ENCODE measurements around the gene MAST4. TPM values are rescaled to one million over a fixed set of nuclear protein-coding genes. Genes with fewer than 3 reads are reported as not detected.

MAST4 gene
- polyA plus RNA-seq, 1 experiment: 4.0 TPM

DNA sequence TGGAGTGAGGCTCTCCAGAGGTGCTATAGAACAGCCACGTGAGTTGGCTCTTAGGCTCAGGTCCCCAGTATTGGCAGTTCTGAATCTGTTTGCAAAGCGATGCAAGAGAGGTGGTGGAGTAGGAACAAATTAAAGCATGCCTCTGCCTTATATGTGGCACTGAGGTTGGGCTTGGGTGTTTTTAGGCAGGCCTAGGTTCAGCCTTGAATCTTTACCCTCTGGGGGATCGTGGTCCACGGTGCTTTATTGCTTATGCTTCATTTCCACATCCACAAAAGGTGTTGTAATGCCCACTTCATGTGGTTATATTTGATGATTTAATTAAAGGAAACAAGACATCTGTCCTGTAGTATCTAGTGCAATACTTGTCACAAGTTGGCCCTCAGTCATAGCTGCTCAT lies 544.2 kb downstream of the MAST4 start:
- no peak for DNase-seq (ENCODE audit: low read depth)
- CTCF ChIA-PET: interaction anchor here (1.2 kb wide), 1 partner anchor 11 kb away, joined by 3 read pairs; no protein-coding TSS in a partner anchor

DNA sequence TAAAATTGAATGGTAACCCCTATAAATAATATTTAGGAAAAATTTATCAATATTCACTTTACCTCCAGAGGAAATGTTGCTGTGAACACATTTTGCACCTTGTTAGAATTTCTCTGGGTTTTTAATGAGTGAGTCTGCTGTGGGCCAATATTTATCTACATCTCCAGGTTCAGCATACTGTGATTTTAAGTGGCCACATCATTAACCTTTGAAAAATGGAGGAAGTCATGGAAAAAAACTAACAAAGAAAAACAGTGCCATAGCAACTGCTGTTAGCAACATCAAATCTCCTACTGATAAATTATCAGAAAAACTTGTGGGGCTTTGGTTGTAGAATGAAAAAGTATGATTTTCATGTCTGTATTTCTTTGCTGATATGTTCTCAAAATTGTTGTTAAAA lies 545.5 kb downstream of the MAST4 start:
- ChIA-PET POLR2A (no interaction called here), CTCF (no interaction called here)
- Histone ChIP-seq H3K36me3 (ENCODE audit: control insufficient read depth, insufficient read depth, low read length) (peaks cover 5% of the 10 kb centered on the region), H3K4me3 (ENCODE audit: low read depth, low read length) (no peak overlapping the region), H3K27me3 (ENCODE audit: control insufficient read depth, insufficient read depth, low read length) (no peaks in the 10 kb centered on the region)
- no peak for DNase-seq (ENCODE audit: low read depth)
- TF ChIP-seq, protein P1, sequence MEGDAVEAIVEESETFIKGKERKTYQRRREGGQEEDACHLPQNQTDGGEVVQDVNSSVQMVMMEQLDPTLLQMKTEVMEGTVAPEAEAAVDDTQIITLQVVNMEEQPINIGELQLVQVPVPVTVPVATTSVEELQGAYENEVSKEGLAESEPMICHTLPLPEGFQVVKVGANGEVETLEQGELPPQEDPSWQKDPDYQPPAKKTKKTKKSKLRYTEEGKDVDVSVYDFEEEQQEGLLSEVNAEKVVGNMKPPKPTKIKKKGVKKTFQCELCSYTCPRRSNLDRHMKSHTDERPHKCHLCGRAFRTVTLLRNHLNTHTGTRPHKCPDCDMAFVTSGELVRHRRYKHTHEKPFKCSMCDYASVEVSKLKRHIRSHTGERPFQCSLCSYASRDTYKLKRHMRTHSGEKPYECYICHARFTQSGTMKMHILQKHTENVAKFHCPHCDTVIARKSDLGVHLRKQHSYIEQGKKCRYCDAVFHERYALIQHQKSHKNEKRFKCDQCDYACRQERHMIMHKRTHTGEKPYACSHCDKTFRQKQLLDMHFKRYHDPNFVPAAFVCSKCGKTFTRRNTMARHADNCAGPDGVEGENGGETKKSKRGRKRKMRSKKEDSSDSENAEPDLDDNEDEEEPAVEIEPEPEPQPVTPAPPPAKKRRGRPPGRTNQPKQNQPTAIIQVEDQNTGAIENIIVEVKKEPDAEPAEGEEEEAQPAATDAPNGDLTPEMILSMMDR (IDR thresholded peaks at IDR 0.05; ENCODE audit: insufficient read depth, low read depth, low read length): no peak

More for the DNA sequence above, 544.2 kb downstream of the MAST4 start:
- POLR2A ChIA-PET: no interaction called here
- Histone ChIP-seq H3K4me3 (ENCODE audit: low read depth, low read length) (no peak overlapping the region), H3K36me3 (ENCODE audit: control insufficient read depth, insufficient read depth, low read length) (peaks cover 3% of the 10 kb centered on the region), H3K27me3 (ENCODE audit: control insufficient read depth, insufficient read depth, low read length) (no peaks in the 10 kb centered on the region)
- TF ChIP-seq, protein P1 (IDR thresholded peaks at IDR 0.05; ENCODE audit: insufficient read depth, low read depth, low read length): no peak

DNA sequence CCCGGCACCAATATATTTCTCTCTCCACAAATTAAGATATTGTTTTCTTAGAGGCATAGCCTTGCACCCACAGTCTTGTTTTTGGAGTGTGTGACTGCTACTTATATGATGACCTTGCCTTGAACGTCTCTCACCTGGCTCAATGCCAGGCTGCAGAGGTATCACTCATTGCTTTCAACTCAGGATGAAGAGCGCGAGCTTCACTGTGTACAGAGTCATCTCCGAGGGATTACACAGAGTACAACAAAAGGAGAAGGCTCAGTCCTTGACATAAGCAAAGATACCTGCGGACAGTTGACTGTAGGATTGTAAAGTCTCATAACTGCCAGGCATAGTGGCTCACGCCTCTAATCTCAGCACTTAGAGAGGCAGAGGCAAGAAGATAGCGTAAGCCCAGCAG lies 546.6 kb downstream of the MAST4 start:
- DNase-seq (ENCODE audit: low read depth): no peak
- TF ChIP-seq, protein P1 (IDR thresholded peaks at IDR 0.05; ENCODE audit: insufficient read depth, low read depth, low read length): no peak
- Histone ChIP-seq H3K27me3 (ENCODE audit: control insufficient read depth, insufficient read depth, low read length) (no peaks in the 10 kb centered on the region), H3K36me3 (ENCODE audit: control insufficient read depth, insufficient read depth, low read length) (peaks cover 5% of the 10 kb centered on the region), H3K4me3 (ENCODE audit: low read depth, low read length) (no peak overlapping the region)
- ChIA-PET POLR2A (no interaction called here), CTCF (interaction anchor here (0.9 to 1.3 kb wide), 3 partner anchors 153 to 328 kb away, joined by 3 to 4 read pairs (median 3); no protein-coding TSS in a partner anchor)

DNA sequence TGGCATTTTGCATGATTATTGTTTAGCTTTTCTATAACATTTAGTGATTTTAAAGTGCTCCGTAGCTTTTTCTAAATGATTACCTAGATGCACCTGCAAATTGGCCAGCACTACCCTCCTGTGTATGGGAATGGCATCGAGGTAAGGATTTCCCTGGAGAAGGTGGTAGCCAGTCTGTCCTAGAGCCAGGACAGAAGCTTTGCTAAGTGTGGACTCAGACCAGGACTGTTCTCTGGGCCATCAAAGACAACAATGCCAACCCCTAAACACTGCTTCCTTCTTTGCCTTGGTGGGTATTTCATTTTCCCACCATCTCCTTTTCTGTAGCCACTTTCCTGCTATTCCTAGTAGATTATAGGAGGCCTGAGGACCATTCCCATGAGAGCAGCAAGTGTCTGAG lies 547.4 kb downstream of the MAST4 start:
- H3K36me3 ChIP-seq (ENCODE audit: control insufficient read depth, insufficient read depth, low read length): peaks cover 5% of the 10 kb centered on the region
- H3K27me3 ChIP-seq (ENCODE audit: control insufficient read depth, insufficient read depth, low read length): no peaks in the 10 kb centered on the region
- ChIA-PET POLR2A (no interaction called here), CTCF (interaction anchor here (0.6 to 1.3 kb wide), 4 partner anchors 24 to 329 kb away, joined by 3 to 4 read pairs (median 4); no protein-coding TSS in a partner anchor)
- TF ChIP-seq, protein P1 (IDR thresholded peaks at IDR 0.05; ENCODE audit: insufficient read depth, low read depth, low read length): no peak
- DNase-seq (ENCODE audit: low read depth): no peak
- H3K4me3 ChIP-seq (ENCODE audit: low read depth, low read length): no peak overlapping the region

DNA sequence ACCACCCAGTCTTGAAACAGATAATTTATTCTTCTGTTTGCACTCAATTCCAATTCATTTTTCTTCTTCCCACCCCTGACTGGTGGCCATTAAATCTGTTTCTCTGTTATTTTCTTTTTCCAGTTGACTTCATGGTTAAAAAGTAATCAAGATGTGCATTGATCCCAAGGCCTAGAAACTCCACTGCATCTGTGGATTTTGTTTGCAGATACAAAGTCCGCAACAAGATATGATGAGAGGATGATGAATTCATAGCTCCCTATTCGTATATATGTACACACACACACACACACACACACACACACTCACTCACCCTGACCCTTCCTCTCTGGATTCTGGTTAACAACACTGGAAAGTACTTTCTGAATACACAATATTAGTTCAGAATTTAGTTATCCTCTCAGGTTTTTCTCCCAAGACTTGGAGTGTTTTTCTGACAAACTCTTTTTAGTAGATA lies 548.0 kb downstream of the MAST4 start:
- ChIA-PET CTCF (interaction anchor here (1.1 to 1.5 kb wide), 2 partner anchors 157 to 331 kb away, joined by 3 to 4 read pairs; no protein-coding TSS in a partner anchor), POLR2A (no interaction called here)
- no peak for DNase-seq (ENCODE audit: low read depth)
- Histone ChIP-seq H3K4me3 (ENCODE audit: low read depth, low read length) (no peak overlapping the region), H3K27me3 (ENCODE audit: control insufficient read depth, insufficient read depth, low read length) (no peaks in the 10 kb centered on the region), H3K36me3 (ENCODE audit: control insufficient read depth, insufficient read depth, low read length) (peaks cover 5% of the 10 kb centered on the region)
- TF ChIP-seq, protein P1 (IDR thresholded peaks at IDR 0.05; ENCODE audit: insufficient read depth, low read depth, low read length): no peak

All from BJ (cell line).